H1 (cell line): ENCODE measurements around the gene SLC12A7. TPM values are rescaled to one million over a fixed set of nuclear protein-coding genes. Genes with fewer than 3 reads are reported as not detected.

ENCODE experiments used
- BRCA1 ChIP-seq: IDR thresholded peaks from 2 replicates; pipeline ENCODE4 v1.6.1; 2012; ENCODE audit warnings: low read depth, low read length, improper control_type of control experiment
- CBX8 ChIP-seq: fragments of 300-800, 300-1000 bp; sonication (generic); IDR thresholded peaks from 2 replicates; pipeline ENCODE4 v1.7.1; 2016; ENCODE audit warnings: low read depth, low read length, borderline replicate concordance
- CREB1 ChIP-seq: IDR thresholded peaks from 2 replicates; pipeline ENCODE4 v1.6.1; 2012; ENCODE audit warnings: inconsistent platforms
- GABPA ChIP-seq: IDR thresholded peaks from 2 replicates; pipeline ENCODE4 v1.6.1; 2011; ENCODE audit warnings: mild to moderate bottlenecking, low read length, moderate library complexity, borderline replicate concordance; ENCODE audit not compliant: insufficient read depth
- GTF2F1 ChIP-seq: IDR thresholded peaks from 2 replicates; pipeline ENCODE4 v1.6.1; 2012; ENCODE audit warnings: low read depth, low read length, improper control_type of control experiment, borderline replicate concordance
- HDAC2 ChIP-seq, 2 experiments: fragments of 300-600 bp in 1 of 2; sonication (generic) in 1 of 2; IDR thresholded peaks; 2 replicates each; pipeline ENCODE4 v1.6.1; 2011 to 2012; ENCODE audit warnings: low read depth in 2 of 2, low read length in 2 of 2, mild to moderate bottlenecking in 2 of 2, moderate library complexity in 2 of 2, borderline replicate concordance in 1 of 2, inconsistent platforms in 1 of 2
- NANOG ChIP-seq: IDR thresholded peaks from 2 replicates; pipeline ENCODE4 v1.6.1; 2011; ENCODE audit warnings: low read length, low read depth, mild to moderate bottlenecking, inconsistent platforms; ENCODE audit not compliant: insufficient read depth, poor library complexity, severe bottlenecking
- PHF8 ChIP-seq: fragments of 200-600 bp; sonication (generic); conservative IDR thresholded peaks from 2 replicates; pipeline ENCODE4 v1.7.1; 2012; ENCODE audit warnings: low read depth, mild to moderate bottlenecking, inconsistent platforms, low read length, moderate library complexity
- SAP30 ChIP-seq: fragments of 300-600 bp; sonication (generic); IDR thresholded peaks from 2 replicates; pipeline ENCODE4 v1.7.1; 2012; ENCODE audit warnings: low read length, moderate library complexity, mild to moderate bottlenecking, inconsistent platforms; ENCODE audit not compliant: insufficient read depth, insufficient replicate concordance
- polyA plus RNA-seq, 7 experiments: library from polyadenylated mRNA; depleted of rRNA in 3 of 7; stranded (reverse) in 5 of 7; unstranded in 2 of 7; fragments of >200 nt in 5 of 7; fragments of 200-250 nt in 2 of 7; gene quantifications; 1 replicate in 5 of 7; 2 replicates in 1 of 7; 4 replicates in 1 of 7; pipeline versions ENCODE4 v1.2.1 to v1.2.3, GENCODE V29; 2011 to 2013; ENCODE audit warnings: missing spikeins in 2 of 7, mixed read lengths in 2 of 7
- total RNA-seq: library from RNA; stranded (reverse); fragmentation: NEBNext Ultra II Directional; extraction: Animal tissue kit (Norgen Biotek cat#: 25700); gene quantifications from 2 replicates; pipeline ENCODE4 v1.2.1, GENCODE V29; 2021
- TF ChIP-seq, protein P1 (sequence below): IDR thresholded peaks from 2 replicates; pipeline ENCODE4 v1.6.1; 2011; ENCODE audit warnings: low read depth, mild to moderate bottlenecking, low read length; ENCODE audit not compliant: insufficient read depth

SLC12A7 gene
- total and polyA plus RNA-seq, 2 of the 8 experiments (the other 6 are each of a cell fraction or from before 2014, with no cell fraction given), result 23.5 to 39.7 TPM

DNA sequence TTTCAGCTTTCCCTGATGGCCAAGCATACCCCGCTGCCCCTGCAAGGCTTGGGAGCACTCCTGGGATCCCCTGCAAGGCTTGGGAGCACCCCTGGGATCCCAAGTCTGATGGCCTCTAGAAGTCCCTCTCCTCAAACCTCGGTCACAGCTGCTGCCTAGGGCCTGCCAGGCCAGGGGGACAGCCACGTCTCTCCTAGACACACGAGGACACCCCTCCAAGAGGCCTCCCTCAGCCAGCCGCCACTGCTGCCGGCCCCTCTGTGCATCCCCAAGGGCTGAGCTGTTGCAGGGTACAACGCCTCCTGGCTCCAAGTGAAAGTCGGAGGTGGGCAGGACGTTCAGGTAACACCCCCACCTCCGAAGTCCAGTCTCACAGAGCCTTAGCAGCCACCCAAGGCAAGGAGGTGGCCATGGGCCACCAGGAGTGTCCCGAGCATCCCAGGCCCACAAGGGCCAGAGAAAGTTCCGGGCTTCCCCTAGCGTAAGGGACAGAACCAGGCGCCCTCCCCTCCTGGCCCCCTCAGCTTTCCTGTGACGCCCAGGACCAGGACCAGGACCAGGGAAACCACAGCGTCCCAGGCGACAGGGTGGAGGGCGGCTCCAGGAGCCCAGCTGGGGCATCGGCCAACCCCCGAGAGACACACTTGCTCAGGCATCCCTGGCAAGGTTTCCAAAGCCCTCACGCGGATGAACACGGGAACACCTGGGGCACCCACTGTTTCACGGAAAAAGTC, 17.3 kb upstream of the SLC12A7 start (continued):
- TF ChIP-seq GABPA, result no peak
- no peak for TF ChIP-seq NANOG
- no peak for TF ChIP-seq GTF2F1
- no peak for TF ChIP-seq HDAC2 (IDR thresholded peaks at IDR 0.05; ENCODE audit: borderline replicate concordance in 1 of 2, low read depth in 2 of 2, low read length in 2 of 2)
- no peak for TF ChIP-seq CREB1
- no peak for TF ChIP-seq CBX8
- TF ChIP-seq SAP30, result no peak
- TF ChIP-seq PHF8, result no peak
- TF ChIP-seq, protein P1, sequence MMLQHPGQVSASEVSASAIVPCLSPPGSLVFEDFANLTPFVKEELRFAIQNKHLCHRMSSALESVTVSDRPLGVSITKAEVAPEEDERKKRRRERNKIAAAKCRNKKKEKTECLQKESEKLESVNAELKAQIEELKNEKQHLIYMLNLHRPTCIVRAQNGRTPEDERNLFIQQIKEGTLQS, result no peak
- no peak for TF ChIP-seq BRCA1
